HG03354 (cell line): ENCODE results near the gene MAPKAP1.

Experiments
- ATAC-seq: cut with Tn5 transposase; IDR thresholded peaks from one replicate; pipeline ENCODE4 v1.9.1; 2021; ENCODE audit warnings: mild to moderate bottlenecking; ENCODE audit not compliant: unreplicated experiment, poor library complexity, severe bottlenecking

The MAPKAP1 gene

GRCh38 chr9:125681086-125681622 lies 25.9 kb downstream of the MAPKAP1 start:
- no peak for ATAC-seq

DNA sequence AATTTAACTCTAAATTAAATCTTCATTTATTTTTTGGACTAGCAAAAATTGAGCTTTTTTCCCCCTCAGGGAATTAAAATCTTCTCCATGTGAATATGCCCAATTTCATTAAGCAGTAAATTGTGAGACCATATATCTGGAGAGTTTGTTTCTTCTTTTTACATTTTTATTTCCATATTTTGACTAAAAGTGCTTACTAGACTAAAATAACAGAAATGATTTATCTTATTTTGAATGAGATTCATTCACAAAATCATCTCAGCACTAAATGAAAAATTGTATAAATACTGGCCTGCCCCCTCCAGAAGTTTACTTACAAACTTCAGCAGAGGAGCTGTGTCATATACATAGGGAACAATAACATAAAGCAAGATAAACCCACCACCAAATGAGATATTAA lies 26.6 kb downstream of the MAPKAP1 start:
- ATAC-seq, result no peak

DNA sequence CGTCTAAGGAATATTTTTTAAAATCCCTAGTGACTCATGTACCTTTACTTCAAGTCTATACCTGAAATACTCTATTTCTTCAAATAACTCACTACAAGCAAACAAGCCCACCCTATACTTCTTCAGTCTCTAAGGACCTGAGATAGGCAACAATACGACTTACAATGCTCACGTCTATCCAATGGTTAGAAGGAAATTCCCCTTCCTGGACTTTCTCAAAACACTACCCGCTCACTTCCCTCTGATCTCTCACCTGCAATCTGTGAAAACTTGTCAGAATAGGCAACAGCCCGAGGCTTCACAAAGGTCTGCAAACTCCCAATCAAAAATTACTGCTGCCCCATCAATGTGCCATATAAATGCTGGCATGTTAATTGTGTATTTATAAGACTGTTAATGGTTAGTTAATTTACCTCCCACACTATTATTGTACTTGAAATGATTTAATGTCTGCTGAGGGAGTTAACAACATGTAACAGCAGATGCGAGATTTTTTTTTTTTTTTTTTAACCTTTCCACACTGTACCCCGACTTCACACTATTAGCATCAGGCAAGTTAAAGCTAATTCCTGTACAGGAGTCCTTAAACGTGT lies 27.3 kb downstream of the MAPKAP1 start:
- ATAC-seq, result no peak

- no peak for ATAC-seq
These were observed 31.7 kb downstream of the MAPKAP1 start for GRCh38 chr9:125674981-125675973.

- no peak for ATAC-seq
These were observed 34.1 kb downstream of the MAPKAP1 start for GRCh38 chr9:125672876-125673275.

DNA sequence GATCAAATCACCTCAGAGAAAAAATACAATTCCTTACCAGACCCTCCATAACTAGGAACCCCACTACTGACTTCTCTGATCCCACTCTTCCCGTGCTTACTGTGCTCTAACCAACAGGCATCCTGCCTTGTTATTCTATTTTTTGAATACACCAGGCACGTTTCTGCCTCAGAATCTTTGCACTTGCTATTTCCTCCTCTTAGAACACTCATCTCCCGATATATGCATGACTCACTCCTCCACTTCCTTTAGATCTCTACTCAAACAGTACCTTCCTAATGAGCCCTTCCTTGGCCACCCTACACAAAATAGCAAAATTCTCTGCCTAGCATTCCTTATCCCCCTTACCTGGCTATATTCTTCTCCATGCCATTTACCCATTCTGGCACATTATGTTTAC lies 43.9 kb downstream of the MAPKAP1 start:
- no peak for ATAC-seq

GRCh38 chr9:125660557-125660956 lies 46.5 kb downstream of the MAPKAP1 start:
- no peak for ATAC-seq

GRCh38 chr9:125659954-125660353 lies 47.1 kb downstream of the MAPKAP1 start:
- peak; percentile 53 for ATAC-seq

DNA sequence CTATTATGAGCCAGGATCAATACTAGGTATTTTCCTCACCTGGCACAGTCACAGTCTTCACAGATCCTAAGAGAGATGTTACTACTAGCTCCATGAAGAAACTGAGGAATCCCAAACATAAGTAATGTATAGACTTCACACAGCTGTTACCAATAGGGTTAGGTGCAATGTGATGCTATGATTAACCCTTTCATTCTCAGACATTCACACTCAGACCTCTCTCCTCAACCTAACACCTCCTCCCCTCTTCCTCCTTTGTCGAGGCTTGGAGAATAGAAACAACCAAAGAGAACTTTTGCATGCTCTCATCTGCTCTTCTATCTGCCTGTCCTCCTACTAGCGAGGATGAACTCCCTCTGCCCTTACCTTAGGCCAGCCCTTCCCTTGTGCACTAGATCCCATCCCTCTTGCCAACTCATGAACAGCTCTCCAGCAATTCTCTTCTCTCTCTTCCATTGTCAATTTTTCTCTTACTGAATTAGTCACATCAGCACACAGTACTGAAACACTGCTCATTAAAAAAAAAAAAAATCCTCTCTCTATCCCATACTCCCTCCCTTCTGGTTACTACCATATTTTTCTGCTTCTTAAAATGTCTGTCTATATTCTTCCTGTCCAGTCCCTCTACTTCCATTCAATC lies 47.7 kb downstream of the MAPKAP1 start:
- peak; percentile 16 for ATAC-seq

- ATAC-seq, result no peak
These were observed 50.4 kb downstream of the MAPKAP1 start for GRCh38 chr9:125656560-125656959.

DNA sequence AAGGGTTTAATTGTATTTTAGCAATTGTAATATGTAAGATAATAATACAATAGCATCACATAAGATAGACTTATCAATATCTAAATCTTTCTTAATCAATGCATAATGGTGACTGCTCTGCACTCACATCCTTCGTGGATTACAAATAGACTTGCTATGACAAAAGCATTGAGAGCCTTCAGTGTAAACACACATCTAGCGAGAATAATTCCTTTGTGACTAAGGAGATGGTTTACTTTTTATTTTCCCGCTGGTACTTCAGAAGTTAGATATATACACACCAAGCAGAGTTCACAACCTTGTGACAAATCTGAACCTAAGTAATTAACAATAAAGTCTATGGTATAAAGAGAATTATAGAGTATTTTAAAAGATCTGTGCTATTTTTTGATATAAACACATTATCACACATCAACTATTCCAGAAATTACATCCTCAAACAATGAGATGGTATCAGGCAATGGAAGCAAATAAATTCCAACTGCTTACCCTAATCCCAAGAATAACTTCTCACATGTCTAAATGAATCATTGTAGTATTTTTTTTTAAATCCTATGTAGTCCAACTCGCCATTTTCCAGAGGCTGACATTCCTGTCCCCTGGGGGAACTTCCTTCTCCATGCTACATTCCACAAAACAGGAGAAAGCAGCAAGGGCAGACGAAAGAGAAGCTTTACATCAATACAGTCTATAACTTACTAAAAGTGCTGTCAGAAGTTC lies 51.2 kb downstream of the MAPKAP1 start:
- ATAC-seq, result no peak

DNA sequence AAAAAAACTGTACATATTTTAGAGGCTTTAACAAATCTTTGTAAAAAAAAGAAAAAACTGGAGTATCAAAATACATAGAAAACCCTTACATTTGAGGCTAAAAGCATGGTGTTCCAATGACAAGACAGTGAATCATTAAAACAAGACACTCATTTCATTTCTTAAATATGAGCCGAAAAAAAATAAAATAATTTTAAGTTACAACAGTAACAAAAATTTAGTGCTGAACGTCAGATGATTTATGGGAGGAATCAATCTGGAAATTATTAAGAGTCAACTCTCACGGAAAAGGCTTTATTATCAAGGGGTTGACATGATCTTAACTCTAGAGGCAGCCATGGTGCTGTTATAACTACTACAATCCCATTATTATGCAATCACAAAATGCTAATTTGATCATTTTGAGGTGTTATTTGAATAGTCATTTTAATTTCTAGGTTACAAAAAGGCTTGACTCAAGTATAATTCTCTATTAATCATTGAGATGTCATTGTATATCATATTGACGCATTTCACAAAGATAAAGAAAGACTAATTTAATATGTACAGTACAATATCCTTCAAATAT lies 51.9 kb downstream of the MAPKAP1 start:
- no peak for ATAC-seq

DNA sequence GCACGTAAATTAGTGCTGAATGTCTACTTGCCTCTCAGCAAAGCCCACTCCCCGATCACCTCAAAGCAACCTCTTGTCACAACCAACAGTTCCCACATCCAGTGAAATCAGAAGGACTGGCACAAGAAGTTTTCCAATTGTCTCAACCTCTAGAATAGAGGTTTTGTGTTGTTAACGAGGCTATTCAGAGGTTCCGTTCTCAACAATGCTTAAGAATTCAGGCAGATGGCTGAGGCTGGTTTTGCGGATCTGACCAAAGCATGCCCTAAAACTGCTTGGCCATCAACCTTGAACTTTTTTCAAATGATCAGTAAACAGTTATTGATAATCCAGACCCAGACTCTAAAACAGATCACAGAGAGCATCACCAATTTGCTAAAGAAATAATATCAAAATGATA lies 52.9 kb downstream of the MAPKAP1 start:
- ATAC-seq, result no peak

- ATAC-seq, result no peak
These were observed 53.7 kb downstream of the MAPKAP1 start for GRCh38 chr9:125653325-125653724.

DNA sequence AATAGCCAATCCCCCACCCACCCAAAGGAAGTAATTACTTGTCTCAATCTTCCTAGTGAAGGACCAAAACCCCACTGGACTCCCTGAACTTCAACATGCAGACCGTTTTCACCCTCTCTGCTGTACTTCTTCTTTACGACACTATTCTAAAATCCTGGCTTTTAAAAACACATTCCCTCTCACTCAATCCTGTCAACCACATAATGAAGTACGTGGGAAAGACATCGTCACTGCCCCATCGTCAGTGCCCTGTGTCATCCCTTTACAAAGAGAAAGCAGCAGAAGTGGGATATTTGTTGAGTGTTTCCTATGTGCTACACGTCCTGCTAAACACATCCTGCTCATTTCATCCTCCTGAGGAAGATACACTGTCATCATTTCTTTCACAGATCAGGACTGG lies 54.2 kb downstream of the MAPKAP1 start:
- ATAC-seq, result no peak

DNA sequence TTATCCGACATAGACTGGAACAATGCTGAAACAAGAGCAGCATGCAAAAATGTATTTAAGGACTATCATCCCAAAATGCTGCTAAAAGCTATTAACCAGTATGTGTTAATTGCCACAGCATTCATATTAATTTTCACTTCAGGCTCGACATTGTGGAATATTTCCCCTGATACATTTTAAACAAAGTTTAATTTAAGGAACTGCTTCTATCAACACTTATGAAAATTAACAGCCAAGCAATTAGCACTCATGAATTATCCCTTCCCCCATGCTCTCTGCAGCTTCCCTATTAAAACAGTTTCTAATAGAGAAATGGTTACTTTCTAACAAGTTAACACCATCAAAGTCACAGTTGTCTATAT lies 54.8 kb downstream of the MAPKAP1 start:
- ATAC-seq, result no peak

DNA sequence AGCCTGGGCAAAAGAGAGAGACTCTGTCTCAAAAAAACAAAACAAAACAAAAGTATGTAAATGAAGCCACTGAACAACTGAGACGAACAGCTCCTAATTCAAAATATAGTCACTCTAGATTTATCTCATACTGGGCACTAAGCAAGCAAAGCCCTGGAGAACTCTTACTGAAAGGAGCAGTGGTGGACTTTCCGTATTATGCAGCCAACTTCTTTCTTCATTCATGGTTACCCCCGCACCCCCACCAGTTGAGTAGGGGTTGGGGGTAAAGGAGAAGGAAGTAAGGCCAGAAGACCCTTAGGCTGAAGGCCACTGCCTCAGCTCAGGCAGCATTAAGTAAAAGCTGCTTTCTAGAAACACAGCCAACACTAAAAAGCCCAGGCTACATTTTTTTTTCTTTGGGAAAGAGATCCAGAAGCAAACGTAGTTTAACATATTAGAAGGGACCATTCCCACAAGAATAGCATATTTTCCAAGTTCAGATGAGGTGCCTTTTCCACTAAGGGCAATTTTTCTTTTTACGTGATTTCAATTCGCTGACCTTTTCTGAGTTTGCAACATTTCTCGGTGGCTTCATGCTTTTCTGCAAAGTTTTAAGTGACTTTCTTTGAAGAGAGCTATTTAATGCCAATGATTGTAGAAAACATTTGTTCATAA lies 55.3 kb downstream of the MAPKAP1 start:
- no peak for ATAC-seq

DNA sequence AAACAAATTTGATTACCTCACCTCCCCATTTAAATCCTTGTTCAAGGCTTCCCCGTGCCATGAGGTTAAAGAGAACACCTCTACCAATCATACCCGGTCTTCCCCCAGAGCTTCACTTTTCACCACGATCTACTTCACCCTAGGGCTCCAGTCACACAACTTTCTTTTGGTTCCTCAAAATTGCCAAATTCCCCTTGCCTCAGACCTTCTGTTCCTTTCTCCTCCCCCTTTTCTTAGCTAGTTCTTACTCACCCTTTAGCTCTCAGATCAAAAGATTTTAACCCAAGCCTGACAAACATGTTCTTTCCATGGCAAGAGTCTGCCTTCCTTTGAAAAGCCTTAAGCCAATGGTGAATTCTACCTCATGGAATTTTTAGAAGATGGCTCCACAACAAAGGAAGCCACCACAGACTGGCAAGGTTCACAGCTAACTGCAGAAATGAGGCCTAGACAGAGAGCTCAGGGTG lies 56.7 kb downstream of the MAPKAP1 start:
- peak; percentile 73 for ATAC-seq

- ATAC-seq, result no peak
These were observed 57.2 kb downstream of the MAPKAP1 start for GRCh38 chr9:125649826-125650225.
